Neural cell (in vitro differentiated cells): Measurements from ENCODE around the gene MEIOB. TPM values are rescaled to one million over a fixed set of nuclear protein-coding genes. Genes with fewer than 3 reads are reported as not detected.
A peak's percentile ranks its signal among the peaks of the same experiment; 100 is the strongest.

Source experiments
- H2AFZ ChIP-seq: fragments of 200-600, 300-800 bp; sonication (generic), shearing (Covaris generic); 2 replicates; pipeline ENCODE4 v1.6.0; 2014; ENCODE audit warnings: low read depth, mild to moderate bottlenecking, antibody characterized with exemption, low read length, moderate library complexity
- H3F3A ChIP-seq: fragments of 200-600 bp; shearing (Covaris generic); 2 replicates; pipeline ENCODE4 v1.6.1; 2016; ENCODE audit warnings: mild to moderate bottlenecking, moderate library complexity, mixed read lengths, antibody characterized with exemption, low read length; ENCODE audit not compliant: insufficient read depth, poor library complexity, severe bottlenecking
- H3K27ac ChIP-seq: fragments of 200-600, 300-800 bp; sonication (generic), shearing (Covaris generic); 2 replicates; pipeline ENCODE4 v1.5.1; 2014; ENCODE audit warnings: mild to moderate bottlenecking, low read length, moderate library complexity
- H3K27me3 ChIP-seq: fragments of 300-800, 200-600 bp; sonication (generic), shearing (Covaris generic); 2 replicates; pipeline ENCODE4 v1.6.0; 2014; ENCODE audit warnings: mild to moderate bottlenecking, low read depth, low read length, moderate library complexity; ENCODE audit not compliant: insufficient read depth
- H3K36me3 ChIP-seq: fragments of 300-800, 200-600 bp; sonication (generic), shearing (Covaris generic); 2 replicates; pipeline ENCODE4 v1.5.1; 2014; ENCODE audit warnings: mild to moderate bottlenecking, antibody characterized with exemption, low read length, moderate library complexity; ENCODE audit not compliant: insufficient read depth
- H3K4me2 ChIP-seq: fragments of 300-800, 200-600 bp; sonication (generic), shearing (Covaris generic); 2 replicates; pipeline ENCODE4 v1.6.0; 2014; ENCODE audit warnings: mild to moderate bottlenecking, low read length
- H3K4me3 ChIP-seq: fragments of 300-800, 200-600 bp; sonication (generic), shearing (Covaris generic); 2 replicates; pipeline ENCODE4 v1.5.1; 2014; ENCODE audit warnings: mild to moderate bottlenecking, low read length, moderate library complexity
- H3K79me2 ChIP-seq: fragments of 200-600 bp; shearing (Covaris generic); replicated peaks from 2 replicates; pipeline ENCODE4 v1.6.0; 2014; ENCODE audit warnings: mild to moderate bottlenecking, low read length, moderate library complexity; ENCODE audit not compliant: insufficient read depth
- H3K9ac ChIP-seq: fragments of 300-800, 200-600 bp; sonication (generic), shearing (Covaris generic); 2 replicates; pipeline ENCODE4 v1.6.1; 2016; ENCODE audit warnings: mild to moderate bottlenecking, low read length, mixed read lengths
- H3K9me2 ChIP-seq: fragments of 200-600 bp; shearing (Covaris generic); 2 replicates; pipeline ENCODE4 v1.6.1; 2016; ENCODE audit warnings: mild to moderate bottlenecking, low read length, mixed read lengths; ENCODE audit not compliant: insufficient read depth
- H3K9me3 ChIP-seq: fragments of 200-600, 300-800 bp; sonication (generic), shearing (Covaris generic); 2 replicates; pipeline ENCODE4 v1.6.1; 2016; ENCODE audit warnings: mild to moderate bottlenecking, mixed run types, low read length, moderate library complexity, mixed read lengths
- H4K20me1 ChIP-seq: fragments of 200-600 bp; shearing (Covaris generic); 2 replicates; pipeline ENCODE4 v1.6.1; 2016; ENCODE audit warnings: mild to moderate bottlenecking, mixed run types; ENCODE audit not compliant: insufficient read depth
- EP300 ChIP-seq: fragments of 450-650 bp; conservative IDR thresholded peaks from 2 replicates; pipeline ENCODE4 v1.6.1; 2014; ENCODE audit warnings: antibody characterized with exemption, mild to moderate bottlenecking, moderate library complexity; ENCODE audit not compliant: poor library complexity, severe bottlenecking
- EZH2 ChIP-seq: fragments of 200-600, 300-800 bp; shearing (Covaris generic), sonication (generic); IDR thresholded peaks from 2 replicates; pipeline ENCODE4 v1.6.1; 2014; ENCODE audit warnings: antibody characterized with exemption, low read length, borderline replicate concordance, mild to moderate bottlenecking; ENCODE audit not compliant: insufficient read depth, poor library complexity, severe bottlenecking
- MXI1 ChIP-seq: fragments of 450-650 bp; conservative IDR thresholded peaks from 2 replicates; pipeline ENCODE4 v1.6.1; 2014; ENCODE audit warnings: antibody characterized with exemption, mild to moderate bottlenecking; ENCODE audit not compliant: poor library complexity, severe bottlenecking
- POLR2AphosphoS5 ChIP-seq: IDR thresholded peaks from 2 replicates; pipeline ENCODE4 v1.6.1; 2012
- RAD21 ChIP-seq: fragments of 450-650 bp; conservative IDR thresholded peaks from 2 replicates; pipeline ENCODE4 v1.6.1; 2014; ENCODE audit warnings: antibody characterized with exemption, mild to moderate bottlenecking, moderate library complexity
- SMC3 ChIP-seq: fragments of 450-650 bp; conservative IDR thresholded peaks from 2 replicates; pipeline ENCODE4 v1.6.1; 2014; ENCODE audit warnings: antibody characterized with exemption, mild to moderate bottlenecking, moderate library complexity; ENCODE audit not compliant: poor library complexity
- TAF1 ChIP-seq: IDR thresholded peaks from 2 replicates; pipeline ENCODE4 v1.6.1; 2012; ENCODE audit warnings: low read depth
- polyA plus RNA-seq: library from polyadenylated mRNA; depleted of rRNA; stranded (reverse); fragments of >200 nt; gene quantifications from 2 replicates; pipeline ENCODE4 v1.2.3, GENCODE V29; 2014
- TF ChIP-seq, protein P1 (sequence below): IDR thresholded peaks from 2 replicates; pipeline ENCODE4 v1.6.1; 2012; ENCODE audit warnings: borderline replicate concordance
- TF ChIP-seq, protein P2 (sequence below): fragments of 450-650 bp; IDR thresholded peaks from 2 replicates; pipeline ENCODE4 v1.5.1; 2014; ENCODE audit warnings: antibody characterized with exemption, mild to moderate bottlenecking, moderate library complexity; ENCODE audit not compliant: poor library complexity, severe bottlenecking

MEIOB gene
- polyA plus RNA-seq, 1 donor from 2014 or later, result not detected

GRCh38 chr16:1826691-1827573 is 45.0 kb downstream of the MEIOB start, which contains the start of the genes FAHD1 and HAGH:
Gene FAHD1 (plus strand): TSS chr16:1827206. CDS start chr16:1827239, 33 bp downstream.
Gene HAGH (minus strand): TSS chr16:1826825. CDS start chr16:1826787, 38 bp downstream.
- H3F3A ChIP-seq, result no peaks in the 10 kb centered on the region

GRCh38 chr16:1825864-1826690 is 45.9 kb downstream of the MEIOB start:
- peak overlapping the region; percentile 67 for H3K4me3 ChIP-seq
- peak overlapping the region; percentile 42 for H3K27ac ChIP-seq
- peak overlapping the region; percentile 68 for H3K9ac ChIP-seq
- TF ChIP-seq EP300 (no peak), MXI1 (no peak), TAF1 (no peak), SMC3 (no peak)
- TF ChIP-seq, protein P1, sequence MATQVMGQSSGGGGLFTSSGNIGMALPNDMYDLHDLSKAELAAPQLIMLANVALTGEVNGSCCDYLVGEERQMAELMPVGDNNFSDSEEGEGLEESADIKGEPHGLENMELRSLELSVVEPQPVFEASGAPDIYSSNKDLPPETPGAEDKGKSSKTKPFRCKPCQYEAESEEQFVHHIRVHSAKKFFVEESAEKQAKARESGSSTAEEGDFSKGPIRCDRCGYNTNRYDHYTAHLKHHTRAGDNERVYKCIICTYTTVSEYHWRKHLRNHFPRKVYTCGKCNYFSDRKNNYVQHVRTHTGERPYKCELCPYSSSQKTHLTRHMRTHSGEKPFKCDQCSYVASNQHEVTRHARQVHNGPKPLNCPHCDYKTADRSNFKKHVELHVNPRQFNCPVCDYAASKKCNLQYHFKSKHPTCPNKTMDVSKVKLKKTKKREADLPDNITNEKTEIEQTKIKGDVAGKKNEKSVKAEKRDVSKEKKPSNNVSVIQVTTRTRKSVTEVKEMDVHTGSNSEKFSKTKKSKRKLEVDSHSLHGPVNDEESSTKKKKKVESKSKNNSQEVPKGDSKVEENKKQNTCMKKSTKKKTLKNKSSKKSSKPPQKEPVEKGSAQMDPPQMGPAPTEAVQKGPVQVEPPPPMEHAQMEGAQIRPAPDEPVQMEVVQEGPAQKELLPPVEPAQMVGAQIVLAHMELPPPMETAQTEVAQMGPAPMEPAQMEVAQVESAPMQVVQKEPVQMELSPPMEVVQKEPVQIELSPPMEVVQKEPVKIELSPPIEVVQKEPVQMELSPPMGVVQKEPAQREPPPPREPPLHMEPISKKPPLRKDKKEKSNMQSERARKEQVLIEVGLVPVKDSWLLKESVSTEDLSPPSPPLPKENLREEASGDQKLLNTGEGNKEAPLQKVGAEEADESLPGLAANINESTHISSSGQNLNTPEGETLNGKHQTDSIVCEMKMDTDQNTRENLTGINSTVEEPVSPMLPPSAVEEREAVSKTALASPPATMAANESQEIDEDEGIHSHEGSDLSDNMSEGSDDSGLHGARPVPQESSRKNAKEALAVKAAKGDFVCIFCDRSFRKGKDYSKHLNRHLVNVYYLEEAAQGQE, result no peak
- TF ChIP-seq, protein P2, sequence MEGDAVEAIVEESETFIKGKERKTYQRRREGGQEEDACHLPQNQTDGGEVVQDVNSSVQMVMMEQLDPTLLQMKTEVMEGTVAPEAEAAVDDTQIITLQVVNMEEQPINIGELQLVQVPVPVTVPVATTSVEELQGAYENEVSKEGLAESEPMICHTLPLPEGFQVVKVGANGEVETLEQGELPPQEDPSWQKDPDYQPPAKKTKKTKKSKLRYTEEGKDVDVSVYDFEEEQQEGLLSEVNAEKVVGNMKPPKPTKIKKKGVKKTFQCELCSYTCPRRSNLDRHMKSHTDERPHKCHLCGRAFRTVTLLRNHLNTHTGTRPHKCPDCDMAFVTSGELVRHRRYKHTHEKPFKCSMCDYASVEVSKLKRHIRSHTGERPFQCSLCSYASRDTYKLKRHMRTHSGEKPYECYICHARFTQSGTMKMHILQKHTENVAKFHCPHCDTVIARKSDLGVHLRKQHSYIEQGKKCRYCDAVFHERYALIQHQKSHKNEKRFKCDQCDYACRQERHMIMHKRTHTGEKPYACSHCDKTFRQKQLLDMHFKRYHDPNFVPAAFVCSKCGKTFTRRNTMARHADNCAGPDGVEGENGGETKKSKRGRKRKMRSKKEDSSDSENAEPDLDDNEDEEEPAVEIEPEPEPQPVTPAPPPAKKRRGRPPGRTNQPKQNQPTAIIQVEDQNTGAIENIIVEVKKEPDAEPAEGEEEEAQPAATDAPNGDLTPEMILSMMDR, result no peak

More at GRCh38 chr16:1826691-1827573, 45.0 kb downstream of the MEIOB start, which contains the start of the genes FAHD1 and HAGH:
- Histone ChIP-seq H3K4me3 (peak within 1 kb of the TSS; percentile 88), H3K9me2 (no peaks in the 10 kb centered on the region), H3K9me3 (no peaks in the 10 kb centered on the region), H3K79me2 (peaks cover 31% of the 10 kb centered on the region), H4K20me1 (no peaks in the 10 kb centered on the region), H3K27me3 (no peaks in the 10 kb centered on the region), H2AFZ (peak within 1 kb of the TSS; percentile 83), H3K36me3 (no peaks in the 10 kb centered on the region), H3K27ac (peak within 1 kb of the TSS; percentile 72), H3K9ac (peak within 1 kb of the TSS; percentile 81), H3K4me2 (peak within 1 kb of the TSS; percentile 99)
- peak; percentile 46 for TF ChIP-seq SMC3
- peak; percentile 70 for TF ChIP-seq TAF1
- TF ChIP-seq EP300, result peak; percentile 74
- TF ChIP-seq, protein P1, result peak; percentile 86
- TF ChIP-seq, protein P2, result no peak
- TF ChIP-seq RAD21, result no peak
- TF ChIP-seq EZH2, result no peak
- TF ChIP-seq MXI1, result peak; percentile 98
- peak; percentile 90 for TF ChIP-seq POLR2AphosphoS5

More at GRCh38 chr16:1825864-1826690, 45.9 kb downstream of the MEIOB start:
- Histone ChIP-seq H3K36me3 (no peaks in the 10 kb centered on the region), H2AFZ (no peak overlapping the region), H3K79me2 (peaks cover 31% of the 10 kb centered on the region), H3K9me2 (no peaks in the 10 kb centered on the region), H3K9me3 (no peaks in the 10 kb centered on the region), H3K27me3 (no peaks in the 10 kb centered on the region), H3K4me2 (peak overlapping the region; percentile 68), H3F3A (no peaks in the 10 kb centered on the region), H4K20me1 (no peaks in the 10 kb centered on the region)
